HL-60 (cell line): ENCODE measurements around the gene SHOC2.

Experiments
- GABPA ChIP-seq: IDR thresholded peaks from 2 replicates; pipeline ENCODE4 v1.6.1; 2012; ENCODE audit warnings: low read depth
- REST ChIP-seq: IDR thresholded peaks from 2 replicates; pipeline ENCODE4 v1.6.1; 2012; ENCODE audit warnings: low read depth; ENCODE audit not compliant: insufficient replicate concordance
- TF ChIP-seq, protein P1 (sequence below): IDR thresholded peaks from one replicate; pipeline ENCODE4 v1.5.1; 2011; ENCODE audit warnings: low read length, control low read depth, inconsistent platforms; ENCODE audit not compliant: insufficient read depth

- TF ChIP-seq REST = peak; percentile 46
- no peak for TF ChIP-seq GABPA
- TF ChIP-seq, protein P1, sequence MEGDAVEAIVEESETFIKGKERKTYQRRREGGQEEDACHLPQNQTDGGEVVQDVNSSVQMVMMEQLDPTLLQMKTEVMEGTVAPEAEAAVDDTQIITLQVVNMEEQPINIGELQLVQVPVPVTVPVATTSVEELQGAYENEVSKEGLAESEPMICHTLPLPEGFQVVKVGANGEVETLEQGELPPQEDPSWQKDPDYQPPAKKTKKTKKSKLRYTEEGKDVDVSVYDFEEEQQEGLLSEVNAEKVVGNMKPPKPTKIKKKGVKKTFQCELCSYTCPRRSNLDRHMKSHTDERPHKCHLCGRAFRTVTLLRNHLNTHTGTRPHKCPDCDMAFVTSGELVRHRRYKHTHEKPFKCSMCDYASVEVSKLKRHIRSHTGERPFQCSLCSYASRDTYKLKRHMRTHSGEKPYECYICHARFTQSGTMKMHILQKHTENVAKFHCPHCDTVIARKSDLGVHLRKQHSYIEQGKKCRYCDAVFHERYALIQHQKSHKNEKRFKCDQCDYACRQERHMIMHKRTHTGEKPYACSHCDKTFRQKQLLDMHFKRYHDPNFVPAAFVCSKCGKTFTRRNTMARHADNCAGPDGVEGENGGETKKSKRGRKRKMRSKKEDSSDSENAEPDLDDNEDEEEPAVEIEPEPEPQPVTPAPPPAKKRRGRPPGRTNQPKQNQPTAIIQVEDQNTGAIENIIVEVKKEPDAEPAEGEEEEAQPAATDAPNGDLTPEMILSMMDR = no peak
Measured at GRCh38 chr10:110871298-110872084, 47.9 kb upstream of the SHOC2 start, which contains the start of gene PDCD4.
